ENCODE data around the gene GARIN5B.

- TF ChIP-seq POLR2A (IDR thresholded peaks at IDR 0.05; ENCODE audit: low read length) (no peak), GATA1 (IDR thresholded peaks at IDR 0.05; ENCODE audit: low read depth, low read length) (no peak)
Measured at GRCh38 chr19:55352040-55352439, 11.0 kb downstream of the GARIN5B start.
